HUDEP-2 (cell line): Measurements from ENCODE around the gene SSX2IP.
"Not testable (repeated sequence)": the region's sequence is repeated elsewhere in the genome, so short reads cannot be mapped to it uniquely, and the experiment has no call there.

Source experiments
- DNase-seq, 76 experiments: peaks; one replicate each; lab custom pipeline; 2025; ENCODE audit not compliant: unreplicated experiment in 76 of 76; lab: John Stamatoyannopoulos, UW

Gene SSX2IP

GRCh38 chr1:84621553-84621952 lies 68.7 kb downstream of the SSX2IP start:
- DNase-seq = no peak

- peak in 73 of 76 experiments; percentile 6 to 87 (median 71) for DNase-seq
Observed at GRCh38 chr1:84620720-84621313, 69.4 kb downstream of the SSX2IP start.

- DNase-seq = peak in 3 of 76 experiments; percentile 6 to 14 (median 8)
Observed at GRCh38 chr1:84619383-84620102, 70.7 kb downstream of the SSX2IP start.

GRCh38 chr1:84617349-84617748 lies 72.9 kb downstream of the SSX2IP start:
- no peak for DNase-seq

GRCh38 chr1:84615790-84616189 lies 74.5 kb downstream of the SSX2IP start:
- no peak for DNase-seq

- no peak for DNase-seq
Observed at GRCh38 chr1:84613887-84614286, 76.4 kb downstream of the SSX2IP start.

GRCh38 chr1:84613026-84613425 lies 77.2 kb downstream of the SSX2IP start:
- no peak for DNase-seq

- no peak for DNase-seq
Observed at GRCh38 chr1:84611796-84612195, 78.5 kb downstream of the SSX2IP start.

- no peak for DNase-seq
Observed at GRCh38 chr1:84611091-84611490, 79.2 kb downstream of the SSX2IP start.

- no peak for DNase-seq
Observed at GRCh38 chr1:84606977-84607376, 83.3 kb downstream of the SSX2IP start.

- no peak for DNase-seq
Observed at GRCh38 chr1:84605157-84605556, 85.1 kb downstream of the SSX2IP start.

GRCh38 chr1:84603941-84604830 lies 86.1 kb downstream of the SSX2IP start:
- DNase-seq = peak in 12 of 76 experiments; percentile 4 to 40 (median 26)

- DNase-seq = no peak
Observed at GRCh38 chr1:84603223-84603622, 87.0 kb downstream of the SSX2IP start.

GRCh38 chr1:84600796-84601195 lies 89.5 kb downstream of the SSX2IP start:
- DNase-seq = no peak

GRCh38 chr1:84598846-84599741 lies 91.2 kb downstream of the SSX2IP start:
- no peak for DNase-seq

GRCh38 chr1:84598418-84598817 lies 91.8 kb downstream of the SSX2IP start:
- no peak for DNase-seq

- DNase-seq = no peak
Observed at GRCh38 chr1:84597011-84597410, 93.2 kb downstream of the SSX2IP start.

GRCh38 chr1:84594959-84595358 lies 95.3 kb downstream of the SSX2IP start:
- DNase-seq = not testable (repeated sequence)
